MM.1S (cell line): ENCODE data around the gene HINT2.

Source experiments
- CTCF ChIP-seq: fragments of 300-600 bp; sonication (generic); IDR thresholded peaks from 2 replicates; pipeline ENCODE4 v1.5.1; 2016; ENCODE audit warnings: antibody characterized with exemption, low read length, mixed read lengths
- EZH2 ChIP-seq: fragments of 300-600 bp; sonication (generic); optimal IDR thresholded peaks from 2 replicates; pipeline ENCODE3; 2017; ENCODE audit warnings: low read depth, mild to moderate bottlenecking, antibody characterized with exemption, low read length, mixed read lengths

GRCh38 chr9:35859310-35859989, 44.6 kb upstream of the HINT2 start:
- no peak for TF ChIP-seq EZH2
- no peak for TF ChIP-seq CTCF
